ENCODE measurements around the gene UNC45B. TPM values are rescaled to one million over a fixed set of nuclear protein-coding genes. Genes with fewer than 3 reads are reported as not detected.
"Not testable (repeated sequence)": the region's sequence is repeated elsewhere in the genome, so short reads cannot be mapped to it uniquely, and the experiment has no call there.

Gene UNC45B
- total RNA-seq, 4 donors from 2014 or later = not detected

GRCh38 chr17:35149941-35150340 lies 2.3 kb downstream of the UNC45B start:
- TF ChIP-seq CTCF (IDR thresholded peaks at IDR 0.05) = no peak
- no peak for TF ChIP-seq POLR2A (IDR thresholded peaks at IDR 0.05)
- DNase-seq = no peak
- intact Hi-C loops (cut with DNase I) = loop anchor here (10.0 kb wide), 1 partner anchor 65 kb away; no protein-coding TSS in a partner anchor
- WGBS, 2 donors = 91 to 93% methylated on average over 8 to 9 of the region's 11 CpGs
- Histone ChIP-seq H3K27me3 (no peaks in the 10 kb centered on the region), H3K27ac (no peak overlapping the region), H3K9me3 (no peaks in the 10 kb centered on the region), H3K36me3 (no peaks in the 10 kb centered on the region), H3K4me1 (no peaks in the 10 kb centered on the region), H3K4me3 (no peak overlapping the region)

GRCh38 chr17:35151080-35151479 lies 3.5 kb downstream of the UNC45B start:
- H3K9me3 ChIP-seq; H3K4me1 ChIP-seq; intact Hi-C loops (cut with DNase I); H3K36me3 ChIP-seq; DNase-seq; H3K27ac ChIP-seq; H3K27me3 ChIP-seq; H3K4me3 ChIP-seq: not testable (repeated sequence)
- 94% methylated on average over 29 of the region's 29 CpGs for WGBS, 2 donors

- Histone ChIP-seq H3K36me3 (no peaks in the 10 kb centered on the region), H3K4me3 (no peak overlapping the region), H3K4me1 (no peaks in the 10 kb centered on the region), H3K9me3 (no peaks in the 10 kb centered on the region), H3K27ac (no peak overlapping the region), H3K27me3 (peaks cover 0 to 6% (median 0%) of the 10 kb centered on the region in 4 donors)
- intact Hi-C loops (cut with DNase I) = no loop called here
- 50 to 58% methylated on average over 13 of the region's 13 CpGs for WGBS, 2 donors
- DNase-seq = no peak
- no peak for TF ChIP-seq POLR2A (IDR thresholded peaks at IDR 0.05)
- no peak for TF ChIP-seq CTCF (IDR thresholded peaks at IDR 0.05)
These were observed 5.0 kb downstream of the UNC45B start for GRCh38 chr17:35152421-35153140.

- 87 to 91% methylated on average over 12 to 13 of the region's 13 CpGs for WGBS, 2 donors
- no peak for DNase-seq
- intact Hi-C loops (cut with DNase I) = no loop called here
- no peaks in the 10 kb centered on the region for H3K4me1 ChIP-seq
- H3K27ac ChIP-seq = no peak overlapping the region
- peaks cover 0 to 6% (median 0%) of the 10 kb centered on the region in 4 donors for H3K27me3 ChIP-seq
- no peak overlapping the region for H3K4me3 ChIP-seq
- no peak for TF ChIP-seq POLR2A (IDR thresholded peaks at IDR 0.05)
- no peaks in the 10 kb centered on the region for H3K9me3 ChIP-seq
- H3K36me3 ChIP-seq = no peaks in the 10 kb centered on the region
These were observed 6.9 kb downstream of the UNC45B start for GRCh38 chr17:35154196-35155165.

GRCh38 chr17:35155246-35155645 lies 7.6 kb downstream of the UNC45B start:
- H3K4me3 ChIP-seq = no peak overlapping the region
- DNase-seq = no peak
- no peaks in the 10 kb centered on the region for H3K36me3 ChIP-seq
- no peaks in the 10 kb centered on the region for H3K9me3 ChIP-seq
- 94 to 95% methylated on average over 4 to 6 of the region's 7 CpGs for WGBS, 2 donors
- H3K27ac ChIP-seq = no peak overlapping the region
- intact Hi-C loops (cut with DNase I) = no loop called here
- peaks cover 0 to 6% (median 0%) of the 10 kb centered on the region in 4 donors for H3K27me3 ChIP-seq
- TF ChIP-seq POLR2A (IDR thresholded peaks at IDR 0.05) = no peak
- no peak for TF ChIP-seq CTCF (IDR thresholded peaks at IDR 0.05)
- H3K4me1 ChIP-seq = peaks cover 0 to 5% (median 3%) of the 10 kb centered on the region in 3 donors

GRCh38 chr17:35159940-35160339 lies 12.3 kb downstream of the UNC45B start:
- Histone ChIP-seq H3K36me3 (no peaks in the 10 kb centered on the region), H3K9me3 (no peaks in the 10 kb centered on the region), H3K27me3 (peaks cover 0 to 16% (median 0%) of the 10 kb centered on the region in 4 donors), H3K4me1 (peaks cover 0 to 8% (median 3%) of the 10 kb centered on the region in 3 donors), H3K4me3 (no peak overlapping the region), H3K27ac (no peak overlapping the region)
- intact Hi-C loops (cut with DNase I) = no loop called here
- TF ChIP-seq CTCF (IDR thresholded peaks at IDR 0.05) (no peak), POLR2A (IDR thresholded peaks at IDR 0.05) (no peak)
- WGBS, 2 donors = 50 to 61% methylated on average over 2 of the region's 2 CpGs
- no peak for DNase-seq

Measured in esophagus squamous epithelium (tissue), 5 donors.